Measurements from ENCODE around the gene CILP.
A peak's percentile ranks its signal among the peaks of the same experiment; 100 is the strongest.
"Not testable (repeated sequence)": the region's sequence is repeated elsewhere in the genome, so short reads cannot be mapped to it uniquely, and the experiment has no call there.

CILP gene, protein sequence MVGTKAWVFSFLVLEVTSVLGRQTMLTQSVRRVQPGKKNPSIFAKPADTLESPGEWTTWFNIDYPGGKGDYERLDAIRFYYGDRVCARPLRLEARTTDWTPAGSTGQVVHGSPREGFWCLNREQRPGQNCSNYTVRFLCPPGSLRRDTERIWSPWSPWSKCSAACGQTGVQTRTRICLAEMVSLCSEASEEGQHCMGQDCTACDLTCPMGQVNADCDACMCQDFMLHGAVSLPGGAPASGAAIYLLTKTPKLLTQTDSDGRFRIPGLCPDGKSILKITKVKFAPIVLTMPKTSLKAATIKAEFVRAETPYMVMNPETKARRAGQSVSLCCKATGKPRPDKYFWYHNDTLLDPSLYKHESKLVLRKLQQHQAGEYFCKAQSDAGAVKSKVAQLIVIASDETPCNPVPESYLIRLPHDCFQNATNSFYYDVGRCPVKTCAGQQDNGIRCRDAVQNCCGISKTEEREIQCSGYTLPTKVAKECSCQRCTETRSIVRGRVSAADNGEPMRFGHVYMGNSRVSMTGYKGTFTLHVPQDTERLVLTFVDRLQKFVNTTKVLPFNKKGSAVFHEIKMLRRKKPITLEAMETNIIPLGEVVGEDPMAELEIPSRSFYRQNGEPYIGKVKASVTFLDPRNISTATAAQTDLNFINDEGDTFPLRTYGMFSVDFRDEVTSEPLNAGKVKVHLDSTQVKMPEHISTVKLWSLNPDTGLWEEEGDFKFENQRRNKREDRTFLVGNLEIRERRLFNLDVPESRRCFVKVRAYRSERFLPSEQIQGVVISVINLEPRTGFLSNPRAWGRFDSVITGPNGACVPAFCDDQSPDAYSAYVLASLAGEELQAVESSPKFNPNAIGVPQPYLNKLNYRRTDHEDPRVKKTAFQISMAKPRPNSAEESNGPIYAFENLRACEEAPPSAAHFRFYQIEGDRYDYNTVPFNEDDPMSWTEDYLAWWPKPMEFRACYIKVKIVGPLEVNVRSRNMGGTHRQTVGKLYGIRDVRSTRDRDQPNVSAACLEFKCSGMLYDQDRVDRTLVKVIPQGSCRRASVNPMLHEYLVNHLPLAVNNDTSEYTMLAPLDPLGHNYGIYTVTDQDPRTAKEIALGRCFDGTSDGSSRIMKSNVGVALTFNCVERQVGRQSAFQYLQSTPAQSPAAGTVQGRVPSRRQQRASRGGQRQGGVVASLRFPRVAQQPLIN

DNA sequence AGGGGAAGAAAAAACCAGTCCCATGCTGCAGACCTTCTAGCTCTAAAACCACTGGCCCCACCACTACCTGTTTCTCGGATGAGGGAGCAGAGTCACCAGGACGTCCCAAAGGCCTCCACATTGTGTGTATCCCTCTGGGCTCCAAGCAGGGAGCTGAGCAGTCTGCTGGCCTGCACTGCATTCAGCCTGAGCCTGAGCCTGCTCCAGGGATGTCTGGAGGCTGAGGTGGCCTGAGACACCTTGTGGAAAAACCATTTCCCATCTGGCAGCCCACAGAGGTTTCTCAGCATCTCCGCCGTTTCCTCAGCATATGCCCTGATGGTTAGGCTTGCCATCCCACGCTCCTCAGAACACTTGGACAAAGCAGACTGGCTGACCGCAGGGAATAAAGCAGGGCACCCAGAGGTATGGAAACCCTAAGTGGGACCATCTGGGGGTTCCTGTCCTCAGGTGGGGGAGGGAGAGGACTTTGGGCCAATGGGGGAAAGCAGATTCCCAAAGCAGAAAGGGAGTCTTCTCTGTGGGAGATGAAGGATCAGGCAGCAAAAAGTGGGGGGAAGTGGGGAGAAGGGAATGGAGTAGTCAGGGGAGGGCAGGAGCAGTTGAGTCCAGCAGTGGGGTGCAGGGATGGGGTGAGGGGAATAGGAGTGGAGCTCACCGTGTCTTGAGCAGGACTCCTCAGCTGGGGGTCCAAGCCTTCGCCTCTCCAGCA is at the start of gene CILP:
TSS of gene CILP (minus strand) at position 704 of the 712 bp plus-strand sequence. CDS start 1,718 bp downstream, outside the sequence.
- DNase-seq, result peak; percentile 58

GRCh38 chr15:65260968-65261367 is 49.7 kb upstream of the CILP start:
- DNase-seq, result no peak

DNA sequence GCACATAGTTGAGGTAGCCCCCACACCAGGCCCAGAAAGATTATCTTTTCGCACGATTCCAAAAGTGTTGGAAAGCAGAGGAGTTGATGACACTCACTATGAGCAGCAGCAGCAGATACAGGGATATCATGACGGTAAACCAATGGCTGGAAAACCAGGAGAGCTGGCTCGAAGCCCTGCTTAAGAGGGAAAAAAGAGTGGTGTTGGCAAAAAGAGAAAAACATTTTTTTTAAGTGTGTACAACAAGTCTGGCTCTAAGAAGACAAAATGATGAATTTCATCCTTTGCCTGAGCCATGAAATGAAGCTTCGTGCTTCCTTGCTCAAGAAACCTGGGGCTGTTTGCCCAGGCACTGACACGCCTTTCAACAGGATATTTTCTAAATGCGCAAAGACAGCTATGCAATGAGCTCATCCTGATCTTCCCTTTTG is 48.1 kb upstream of the CILP start:
- DNase-seq, result peak; percentile 66

DNA sequence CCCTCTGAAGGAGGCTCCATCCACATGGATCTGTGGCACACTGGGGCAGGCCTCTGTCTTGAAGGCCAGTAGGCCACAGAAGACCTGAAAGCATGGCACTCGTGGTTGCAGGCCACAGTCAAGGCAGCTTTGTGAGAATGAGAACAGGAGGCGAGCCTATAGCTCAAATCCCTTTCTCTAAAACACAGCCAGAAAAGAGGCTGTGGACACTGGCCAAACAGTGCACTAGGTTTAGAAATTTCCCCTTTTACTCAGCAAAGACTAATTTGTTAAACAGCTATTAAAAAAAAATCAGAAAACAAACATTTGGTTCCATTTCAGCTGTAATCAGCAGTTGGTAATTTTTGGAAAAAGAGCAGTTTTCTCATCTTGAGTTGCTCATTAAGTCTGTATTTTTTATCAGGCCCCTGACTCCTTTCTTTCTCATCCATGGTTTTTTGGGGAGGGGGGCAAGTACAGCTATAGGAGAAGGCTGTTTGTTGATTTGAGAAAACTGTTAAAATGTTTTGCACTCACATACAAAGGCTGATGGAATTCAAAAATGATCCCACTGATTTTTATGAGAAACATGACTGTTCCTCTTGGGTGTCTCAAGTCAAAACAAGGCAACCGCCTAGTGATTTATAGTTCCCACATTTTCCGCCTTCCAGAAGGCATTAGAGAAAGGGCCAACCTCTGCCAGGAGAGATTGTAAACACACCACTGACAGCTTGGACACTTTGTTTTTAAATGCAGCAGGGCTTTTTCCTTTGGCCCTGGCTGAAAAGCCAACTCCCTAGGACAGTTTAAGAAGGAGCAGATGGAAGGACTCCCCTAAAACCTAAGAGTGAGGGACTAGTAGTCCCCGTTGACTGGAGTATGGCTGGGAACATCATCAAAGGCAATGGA is 47.3 kb upstream of the CILP start:
- DNase-seq, result peak; percentile 40

DNA sequence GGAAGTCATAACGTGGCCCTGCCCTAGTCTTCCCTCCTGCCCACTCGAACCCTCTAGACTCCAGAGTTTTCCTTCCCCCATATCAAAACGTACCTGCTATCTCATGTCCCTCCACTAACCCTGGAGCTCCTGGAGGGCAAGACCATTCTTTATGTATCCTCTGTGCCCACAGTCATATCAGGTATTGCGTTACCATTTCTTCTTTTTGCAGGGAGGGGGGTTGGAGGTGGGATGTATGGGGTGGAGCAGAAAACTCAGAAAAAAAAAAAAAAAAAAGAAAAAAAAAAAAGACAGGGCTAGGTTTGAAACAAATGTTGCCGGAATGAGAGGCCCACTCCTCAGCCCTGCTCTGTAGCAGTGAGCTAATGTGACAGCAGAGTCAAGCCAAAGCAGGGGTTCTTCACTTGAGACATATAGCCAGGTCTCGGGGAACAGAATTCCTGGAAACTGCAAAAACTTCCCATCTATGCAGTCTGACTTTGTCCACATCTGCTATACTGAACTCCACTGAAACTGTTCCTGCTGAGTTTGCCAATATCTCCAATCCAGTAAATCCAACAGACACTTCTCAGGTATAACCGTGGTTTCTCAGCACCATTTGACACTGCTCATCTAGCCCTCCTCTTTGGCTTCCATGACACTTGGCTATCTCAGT is 44.3 kb upstream of the CILP start:
- DNase-seq, result no peak

- no peak for DNase-seq
Observed at GRCh38 chr15:65254758-65255157, 43.5 kb upstream of the CILP start.

GRCh38 chr15:65254356-65254755 is 43.1 kb upstream of the CILP start:
- DNase-seq, result peak; percentile 70

DNA sequence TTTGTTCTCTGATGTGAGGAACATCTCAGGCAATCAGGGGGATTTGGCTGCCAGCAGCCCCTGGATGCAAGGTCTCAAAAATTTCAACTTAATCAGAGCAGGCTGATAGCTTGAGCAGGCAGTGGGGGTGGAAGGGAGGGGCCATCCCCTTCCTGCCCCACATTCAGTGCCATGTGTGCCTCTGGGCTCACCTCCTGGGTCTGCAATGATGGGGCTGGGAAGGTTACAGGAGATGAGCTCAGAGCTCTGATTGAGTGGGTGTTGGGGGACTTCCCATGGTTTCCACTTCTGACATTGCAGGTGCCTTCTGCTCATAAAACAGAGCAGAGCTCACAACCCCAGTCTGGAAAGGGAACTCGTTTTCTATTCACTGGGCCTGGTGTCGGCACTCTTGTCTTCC is 38.4 kb upstream of the CILP start:
- DNase-seq, result no peak

DNA sequence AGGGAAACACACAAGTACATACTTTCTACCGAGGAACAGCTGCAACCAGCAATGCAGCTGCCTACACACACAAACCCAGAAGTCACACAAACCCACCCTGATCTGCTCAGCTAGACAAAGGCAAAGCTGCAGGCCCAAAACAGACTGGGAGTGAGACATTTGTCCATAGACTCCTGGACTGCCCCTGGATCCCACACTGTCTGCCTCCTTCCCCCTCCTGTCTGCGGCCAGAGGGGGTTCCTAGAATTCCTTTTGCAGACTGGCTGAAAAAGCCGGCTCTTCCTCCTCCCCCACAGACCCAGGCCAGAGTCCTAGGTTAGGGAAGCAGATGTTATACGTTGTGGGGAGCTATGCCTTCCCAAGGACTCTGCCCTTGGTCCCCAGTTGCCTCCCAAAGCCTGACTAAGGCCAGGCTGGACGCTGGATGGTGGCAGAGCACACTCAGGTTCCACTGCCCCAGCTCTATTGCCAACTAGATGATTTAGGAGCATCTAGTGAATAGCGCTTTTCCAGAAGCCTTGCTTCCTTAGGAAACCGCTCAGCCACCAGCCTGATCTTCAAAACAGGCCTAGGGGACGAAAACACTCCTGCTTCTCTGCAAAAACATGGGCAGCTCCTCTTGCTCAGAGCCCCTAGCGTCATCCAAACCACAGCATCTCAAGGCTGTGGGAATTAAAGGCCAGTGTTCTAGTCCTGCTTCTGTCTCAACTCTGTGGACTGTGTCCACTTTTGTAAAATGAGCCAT is 37.4 kb upstream of the CILP start:
- DNase-seq, result peak; percentile 53

DNA sequence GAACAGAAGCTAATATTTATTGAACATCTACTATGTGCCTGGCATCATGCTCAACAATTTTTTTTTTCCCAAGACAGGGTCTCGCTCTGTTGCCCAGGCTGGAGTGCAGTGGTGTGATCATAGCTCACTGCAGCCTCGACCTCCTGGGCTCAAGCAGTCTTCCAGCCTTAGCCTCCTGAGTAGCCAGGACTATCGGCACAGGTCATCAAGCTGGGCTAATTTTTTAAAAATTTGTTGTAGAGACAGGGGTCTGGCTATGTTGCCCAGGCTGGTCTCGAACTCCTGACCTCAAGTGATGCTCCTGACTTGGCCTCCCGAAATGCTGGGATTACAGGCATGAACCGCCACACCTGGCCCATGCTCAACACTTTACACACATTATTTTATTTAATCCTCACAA is 35.7 kb upstream of the CILP start:
- DNase-seq, result no peak

GRCh38 chr15:65246026-65246714 is 34.9 kb upstream of the CILP start:
- DNase-seq, result no peak

GRCh38 chr15:65245096-65245856 is 34.0 kb upstream of the CILP start:
- DNase-seq, result peak; percentile 82

DNA sequence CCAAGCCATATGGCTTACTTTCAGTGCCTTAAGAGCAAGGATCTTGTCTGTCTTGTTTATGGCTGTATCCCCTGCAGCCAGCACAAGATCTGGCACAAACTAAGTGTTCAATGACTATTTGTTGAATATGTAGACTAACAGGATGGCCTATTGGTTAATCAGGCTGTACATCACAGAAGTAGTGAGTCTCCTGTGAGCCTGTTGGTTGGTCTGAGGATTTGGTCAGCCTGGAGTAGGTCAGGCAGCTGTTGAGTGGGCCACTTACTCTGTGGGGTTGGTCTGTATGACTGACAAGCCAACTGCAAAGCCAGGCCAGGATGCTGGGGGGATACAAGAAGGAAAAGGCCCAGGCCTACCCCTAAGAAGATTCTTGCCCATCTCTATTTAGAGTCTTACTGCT is 33.4 kb upstream of the CILP start:
- no peak for DNase-seq

GRCh38 chr15:65236443-65236842 is 25.2 kb upstream of the CILP start:
- DNase-seq, result not testable (repeated sequence)

GRCh38 chr15:65233696-65234095 is 22.4 kb upstream of the CILP start:
- no peak for DNase-seq

DNA sequence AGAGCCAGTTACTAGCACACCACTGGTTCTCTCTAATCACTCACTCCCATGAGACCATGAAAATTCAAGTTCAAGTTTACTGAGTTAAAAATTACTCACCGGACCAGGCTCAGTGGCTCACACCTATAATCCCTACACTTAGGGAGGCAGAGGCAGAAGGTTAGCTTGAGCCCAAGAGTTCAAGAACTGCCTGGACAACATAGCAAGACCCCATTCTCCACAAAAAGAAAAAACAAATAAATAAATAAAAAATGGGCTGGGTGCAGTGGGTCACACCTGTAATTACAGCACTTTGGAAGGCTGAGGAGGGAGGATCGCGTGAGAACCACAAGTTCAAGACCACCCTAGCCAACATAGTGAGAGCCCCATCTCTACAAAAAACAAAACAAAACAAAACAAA is 21.2 kb upstream of the CILP start:
- no peak for DNase-seq

- DNase-seq, result no peak
Observed at GRCh38 chr15:65231306-65231705, 20.0 kb upstream of the CILP start.

DNA sequence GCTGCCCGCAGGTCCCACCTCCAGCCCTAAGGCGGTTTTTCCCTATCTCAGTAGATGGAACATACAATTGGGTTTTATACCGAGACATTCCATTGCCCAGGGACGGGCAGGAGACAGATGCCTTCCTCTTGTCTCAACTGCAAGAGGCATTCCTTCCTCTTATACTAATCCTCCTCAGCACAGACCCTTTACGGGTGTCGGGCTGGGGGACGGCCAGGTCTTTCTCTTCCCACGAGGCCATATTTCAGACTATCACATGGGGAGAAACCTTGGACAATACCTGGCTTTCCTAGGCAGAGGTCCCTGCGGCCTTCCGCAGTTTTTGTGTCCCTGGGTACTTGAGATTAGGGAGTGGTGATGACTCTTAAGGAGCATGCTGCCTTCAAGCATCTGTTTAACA is 15.6 kb upstream of the CILP start:
- not testable (repeated sequence) for DNase-seq

DNA sequence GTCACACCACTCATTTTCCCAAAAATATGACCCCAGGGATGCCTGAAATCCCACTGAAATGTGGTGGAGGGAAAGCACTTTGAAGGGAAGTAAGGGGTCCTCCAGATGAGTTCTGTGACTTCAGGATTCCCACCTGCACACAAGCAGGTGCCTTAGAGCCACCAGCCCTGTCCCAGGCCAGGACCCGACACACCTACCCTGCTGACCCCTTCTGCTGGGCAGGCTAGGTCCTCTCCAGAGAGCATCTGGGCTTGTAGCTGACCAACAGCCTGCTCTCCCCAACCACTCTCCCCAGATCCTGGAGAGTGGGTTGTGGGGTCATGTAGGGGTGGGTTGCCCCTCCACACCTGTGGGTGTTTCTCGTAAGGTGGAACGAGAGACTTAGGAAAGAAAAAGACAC is 14.9 kb upstream of the CILP start:
- DNase-seq, result no peak
